ENCODE results near the gene DPYD. TPM values are rescaled to one million over a fixed set of nuclear protein-coding genes. Genes with fewer than 3 reads are reported as not detected.

Gene DPYD
- polyA plus RNA-seq, 4 donors, result 11.4 to 44.8 (median 16.7) TPM

GRCh38 chr1:97034651-97035050, 886.2 kb downstream of the DPYD start:
- no peak for DNase-seq (ENCODE audit: low read depth in 4 of 4, low spot score in 3 of 4)

- no peak for DNase-seq (ENCODE audit: low read depth in 4 of 4, low spot score in 3 of 4)
These were observed 886.9 kb downstream of the DPYD start for GRCh38 chr1:97033949-97034348.

Data from left renal pelvis (tissue), 4 donors.